Left colon (tissue), 2 donors: Measurements from ENCODE around the gene NME7. TPM values are rescaled to one million over a fixed set of nuclear protein-coding genes. Genes with fewer than 3 reads are reported as not detected.

Source experiments
- ATAC-seq: fragments of 200-7000 bp; cut with Tn5 transposase; one replicate; pipeline ENCODE4 v1.9.1; 2020; ENCODE audit warnings: mild to moderate bottlenecking, moderate library complexity
- DNase-seq, 2 donors: peaks; one replicate each; pipeline ENCODE4 v3.0.0-alpha.2; 2020
- intact Hi-C, 2 donors: fragments of 100-400 bp; cut with DNase I in 1 of 2; cut with micrococcal nuclease in 1 of 2; formaldehyde crosslinking; loops; one replicate each; pipeline versions ENCODE4 v1.11.2 to v1.14.0; 2022; cut with DNase I, micrococcal nuclease
- total RNA-seq, 2 donors: library from RNA; stranded (reverse); fragmentation: NEBNext Ultra II Directional; extraction: Animal tissue kit (Norgen Biotek cat#: 25700); gene quantifications; one replicate each; pipeline ENCODE4 v1.2.1, GENCODE V29; 2021
- donor health status: DM: no; HTN: no; CAD: no.
- donor health status: DM: yes; HTN: yes; CAD: no.

Gene NME7
- total RNA-seq, 2 donors from 2014 or later, result 3.5 to 5.5 TPM

GRCh38 chr1:169106921-169107602, 260.5 kb downstream of the NME7 start:
- DNase-seq, result peak in 1 of 2 donors; percentile 50
- ATAC-seq, result no peak
- intact Hi-C loops, result no loop called here

- peak; percentile 88 to 93 for DNase-seq
- ATAC-seq, result peak; percentile 58
Observed at GRCh38 chr1:169106095-169106920, 261.3 kb downstream of the NME7 start, which contains the start of gene ATP1B1. Gene ATP1B1 (plus strand): TSS chr1:169106690. CDS start chr1:169106830, 140 bp downstream.

GRCh38 chr1:169105434-169106094, 262.0 kb downstream of the NME7 start:
- DNase-seq, result peak; percentile 94 to 96
- intact Hi-C loops, result no loop called here
- ATAC-seq, result peak; percentile 59

More at GRCh38 chr1:169106095-169106920, 261.3 kb downstream of the NME7 start, which contains the start of gene ATP1B1:
- intact Hi-C loops, result no loop called here

- no peak for DNase-seq
- no peak for ATAC-seq
- intact Hi-C loops, result no loop called here
Observed at GRCh38 chr1:169105087-169105433, 262.5 kb downstream of the NME7 start.

GRCh38 chr1:169103480-169103893, 264.1 kb downstream of the NME7 start:
- DNase-seq (peak; percentile 85 to 91), ATAC-seq (peak; percentile 48)
- intact Hi-C loops, result no loop called here

GRCh38 chr1:169103002-169103401, 264.6 kb downstream of the NME7 start:
- ATAC-seq (no peak), DNase-seq (no peak)
- intact Hi-C loops, result no loop called here

GRCh38 chr1:169102567-169102966, 265.0 kb downstream of the NME7 start:
- ATAC-seq (no peak), DNase-seq (no peak)
- intact Hi-C loops, result no loop called here

GRCh38 chr1:169100651-169101088, 266.9 kb downstream of the NME7 start:
- ATAC-seq, result peak; percentile 37
- intact Hi-C loops, result no loop called here
- DNase-seq, result no peak

- no peak for DNase-seq
- ATAC-seq, result no peak
- intact Hi-C loops, result no loop called here
Observed at GRCh38 chr1:169100208-169100607, 267.4 kb downstream of the NME7 start.

- DNase-seq (no peak), ATAC-seq (no peak)
- intact Hi-C loops, result no loop called here
Observed at GRCh38 chr1:169099561-169099960, 268.0 kb downstream of the NME7 start.

- DNase-seq (no peak), ATAC-seq (no peak)
- intact Hi-C loops, result no loop called here
Observed at GRCh38 chr1:169098380-169098779, 269.2 kb downstream of the NME7 start.

- ATAC-seq (peak; percentile 74), DNase-seq (no peak)
Observed at GRCh38 chr1:169094897-169095569, 272.6 kb downstream of the NME7 start.

GRCh38 chr1:169092399-169092798, 275.2 kb downstream of the NME7 start:
- no peak for ATAC-seq
- no peak for DNase-seq
- intact Hi-C loops, result no loop called here

More at GRCh38 chr1:169094897-169095569, 272.6 kb downstream of the NME7 start:
- intact Hi-C loops, result no loop called here

GRCh38 chr1:169091480-169091941, 276.1 kb downstream of the NME7 start:
- intact Hi-C loops, result no loop called here
- ATAC-seq, result no peak
- no peak for DNase-seq

- intact Hi-C loops, result no loop called here
- ATAC-seq (no peak), DNase-seq (no peak)
Observed at GRCh38 chr1:169090900-169091311, 276.7 kb downstream of the NME7 start.

GRCh38 chr1:169090308-169090899, 277.2 kb downstream of the NME7 start:
- DNase-seq (no peak), ATAC-seq (no peak)
- intact Hi-C loops, result no loop called here

- DNase-seq (no peak), ATAC-seq (no peak)
- intact Hi-C loops, result no loop called here
Observed at GRCh38 chr1:169089776-169090175, 277.8 kb downstream of the NME7 start.

- intact Hi-C loops, result no loop called here
- ATAC-seq, result no peak
- DNase-seq, result no peak
Observed at GRCh38 chr1:169087876-169088275, 279.7 kb downstream of the NME7 start.
